AG09319 (cell line): ENCODE data around the gene ZNF668.

Source experiments
- DNase-seq: peaks from one replicate; pipeline ENCODE4 v3.0.0-alpha.2; 2010; ENCODE audit warnings: low read depth; ENCODE audit errors: extremely low read depth
- TF ChIP-seq, protein P1 (sequence below): IDR thresholded peaks from 2 replicates; pipeline ENCODE4 v1.5.1; 2011; ENCODE audit warnings: low read depth, mild to moderate bottlenecking, inconsistent platforms, low read length, moderate library complexity

ZNF668 gene

DNA sequence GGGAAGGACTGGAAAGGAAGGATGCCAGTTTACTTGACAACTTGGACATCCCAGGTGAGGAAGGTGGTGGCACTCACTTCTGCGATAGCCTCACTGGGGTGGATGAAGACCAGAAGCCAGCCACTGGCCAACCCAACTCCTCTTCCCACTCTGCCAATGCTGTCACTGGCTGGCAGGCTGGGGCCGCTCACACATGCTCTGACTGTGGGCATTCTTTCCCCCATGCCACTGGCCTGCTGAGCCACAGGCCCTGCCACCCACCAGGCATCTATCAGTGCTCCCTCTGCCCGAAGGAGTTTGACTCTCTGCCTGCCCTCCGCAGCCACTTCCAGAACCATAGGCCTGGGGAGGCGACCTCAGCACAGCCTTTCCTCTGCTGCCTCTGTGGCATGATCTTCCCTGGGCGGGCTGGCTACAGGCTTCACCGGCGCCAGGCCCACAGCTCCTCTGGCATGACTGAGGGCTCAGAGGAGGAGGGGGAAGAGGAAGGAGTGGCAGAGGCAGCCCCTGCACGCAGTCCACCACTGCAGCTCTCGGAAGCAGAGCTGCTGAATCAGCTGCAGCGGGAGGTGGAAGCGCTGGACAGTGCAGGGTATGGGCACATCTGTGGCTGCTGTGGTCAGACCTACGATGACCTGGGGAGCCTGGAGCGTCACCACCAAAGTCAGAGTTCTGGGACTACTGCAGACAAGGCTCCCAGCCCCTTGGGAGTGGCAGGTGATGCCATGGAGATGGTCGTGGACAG is 4.7 kb upstream of the ZNF668 start:
- TF ChIP-seq, protein P1, sequence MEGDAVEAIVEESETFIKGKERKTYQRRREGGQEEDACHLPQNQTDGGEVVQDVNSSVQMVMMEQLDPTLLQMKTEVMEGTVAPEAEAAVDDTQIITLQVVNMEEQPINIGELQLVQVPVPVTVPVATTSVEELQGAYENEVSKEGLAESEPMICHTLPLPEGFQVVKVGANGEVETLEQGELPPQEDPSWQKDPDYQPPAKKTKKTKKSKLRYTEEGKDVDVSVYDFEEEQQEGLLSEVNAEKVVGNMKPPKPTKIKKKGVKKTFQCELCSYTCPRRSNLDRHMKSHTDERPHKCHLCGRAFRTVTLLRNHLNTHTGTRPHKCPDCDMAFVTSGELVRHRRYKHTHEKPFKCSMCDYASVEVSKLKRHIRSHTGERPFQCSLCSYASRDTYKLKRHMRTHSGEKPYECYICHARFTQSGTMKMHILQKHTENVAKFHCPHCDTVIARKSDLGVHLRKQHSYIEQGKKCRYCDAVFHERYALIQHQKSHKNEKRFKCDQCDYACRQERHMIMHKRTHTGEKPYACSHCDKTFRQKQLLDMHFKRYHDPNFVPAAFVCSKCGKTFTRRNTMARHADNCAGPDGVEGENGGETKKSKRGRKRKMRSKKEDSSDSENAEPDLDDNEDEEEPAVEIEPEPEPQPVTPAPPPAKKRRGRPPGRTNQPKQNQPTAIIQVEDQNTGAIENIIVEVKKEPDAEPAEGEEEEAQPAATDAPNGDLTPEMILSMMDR: no peak
- DNase-seq: no peak

DNA sequence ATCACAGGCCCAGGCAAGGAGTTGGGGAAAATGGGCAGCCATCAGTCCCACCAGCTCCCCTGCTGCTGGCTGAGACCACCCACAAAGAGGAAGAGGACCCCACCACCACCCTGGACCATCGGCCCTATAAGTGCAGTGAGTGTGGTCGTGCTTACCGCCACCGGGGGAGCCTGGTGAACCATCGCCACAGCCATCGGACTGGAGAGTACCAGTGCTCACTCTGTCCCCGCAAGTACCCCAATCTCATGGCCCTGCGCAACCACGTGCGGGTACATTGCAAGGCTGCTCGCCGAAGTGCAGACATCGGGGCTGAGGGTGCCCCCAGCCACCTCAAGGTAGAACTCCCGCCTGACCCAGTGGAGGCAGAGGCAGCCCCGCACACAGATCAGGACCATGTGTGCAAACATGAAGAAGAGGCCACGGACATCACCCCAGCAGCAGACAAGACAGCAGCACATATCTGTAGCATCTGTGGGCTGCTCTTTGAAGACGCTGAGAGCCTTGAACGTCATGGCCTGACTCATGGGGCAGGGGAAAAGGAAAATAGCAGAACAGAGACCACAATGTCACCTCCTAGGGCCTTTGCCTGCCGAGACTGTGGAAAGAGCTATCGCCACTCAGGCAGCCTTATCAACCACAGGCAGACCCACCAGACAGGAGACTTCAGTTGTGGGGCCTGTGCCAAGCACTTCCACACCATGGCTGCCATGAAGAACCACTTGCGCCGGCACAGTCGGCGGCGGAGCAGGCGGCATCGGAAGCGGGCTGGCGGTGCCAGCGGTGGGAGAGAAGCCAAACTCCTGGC is 3.8 kb upstream of the ZNF668 start:
- no peak for DNase-seq

DNA sequence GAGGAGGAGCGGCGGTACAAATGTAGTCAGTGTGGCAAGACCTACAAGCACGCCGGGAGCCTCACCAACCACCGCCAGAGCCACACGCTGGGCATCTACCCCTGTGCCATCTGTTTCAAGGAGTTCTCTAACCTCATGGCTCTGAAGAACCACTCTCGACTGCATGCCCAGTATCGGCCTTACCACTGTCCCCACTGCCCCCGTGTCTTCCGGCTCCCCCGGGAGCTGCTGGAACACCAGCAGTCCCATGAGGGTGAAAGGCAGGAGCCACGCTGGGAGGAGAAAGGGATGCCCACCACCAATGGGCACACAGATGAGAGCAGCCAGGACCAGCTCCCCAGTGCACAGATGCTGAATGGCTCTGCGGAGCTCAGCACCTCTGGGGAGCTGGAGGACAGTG is 3.0 kb upstream of the ZNF668 start:
- TF ChIP-seq, protein P1: no peak
- DNase-seq: no peak

More for the DNA sequence above, 3.8 kb upstream of the ZNF668 start:
- TF ChIP-seq, protein P1: no peak

DNA sequence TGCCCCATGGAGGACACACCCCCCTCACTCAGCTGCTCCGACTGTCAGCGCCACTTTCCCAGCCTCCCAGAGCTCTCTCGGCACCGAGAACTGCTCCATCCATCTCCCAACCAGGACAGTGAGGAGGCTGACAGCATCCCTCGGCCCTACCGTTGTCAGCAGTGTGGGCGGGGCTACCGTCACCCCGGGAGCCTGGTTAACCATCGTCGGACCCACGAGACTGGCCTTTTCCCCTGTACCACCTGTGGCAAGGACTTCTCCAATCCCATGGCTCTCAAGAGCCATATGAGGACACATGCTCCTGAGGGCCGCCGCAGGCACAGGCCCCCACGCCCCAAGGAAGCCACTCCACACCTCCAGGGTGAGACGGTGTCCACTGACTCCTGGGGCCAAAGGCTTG is 2.3 kb upstream of the ZNF668 start:
- TF ChIP-seq, protein P1: no peak
- no peak for DNase-seq

DNA sequence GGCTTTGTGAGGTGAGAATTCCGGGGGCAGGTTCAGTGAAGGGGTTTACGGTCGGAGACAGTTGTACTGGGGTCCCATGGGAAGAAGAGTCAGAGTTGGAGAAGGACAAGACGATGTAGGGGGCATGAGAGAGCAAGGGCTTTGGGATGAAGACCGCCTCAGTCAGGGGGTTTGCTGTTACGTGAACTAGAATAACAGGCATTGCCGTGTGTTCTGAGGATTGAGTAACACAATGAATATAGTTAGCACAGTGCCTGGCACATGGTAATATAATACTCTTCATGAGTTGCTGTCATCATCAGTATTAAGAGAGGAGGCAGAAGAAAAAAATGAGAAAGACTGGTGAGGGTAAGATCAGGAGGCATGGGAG is 759 bp upstream of the ZNF668 start:
- DNase-seq: no peak
- TF ChIP-seq, protein P1: no peak; the same call in none of the 2 replicates

DNA sequence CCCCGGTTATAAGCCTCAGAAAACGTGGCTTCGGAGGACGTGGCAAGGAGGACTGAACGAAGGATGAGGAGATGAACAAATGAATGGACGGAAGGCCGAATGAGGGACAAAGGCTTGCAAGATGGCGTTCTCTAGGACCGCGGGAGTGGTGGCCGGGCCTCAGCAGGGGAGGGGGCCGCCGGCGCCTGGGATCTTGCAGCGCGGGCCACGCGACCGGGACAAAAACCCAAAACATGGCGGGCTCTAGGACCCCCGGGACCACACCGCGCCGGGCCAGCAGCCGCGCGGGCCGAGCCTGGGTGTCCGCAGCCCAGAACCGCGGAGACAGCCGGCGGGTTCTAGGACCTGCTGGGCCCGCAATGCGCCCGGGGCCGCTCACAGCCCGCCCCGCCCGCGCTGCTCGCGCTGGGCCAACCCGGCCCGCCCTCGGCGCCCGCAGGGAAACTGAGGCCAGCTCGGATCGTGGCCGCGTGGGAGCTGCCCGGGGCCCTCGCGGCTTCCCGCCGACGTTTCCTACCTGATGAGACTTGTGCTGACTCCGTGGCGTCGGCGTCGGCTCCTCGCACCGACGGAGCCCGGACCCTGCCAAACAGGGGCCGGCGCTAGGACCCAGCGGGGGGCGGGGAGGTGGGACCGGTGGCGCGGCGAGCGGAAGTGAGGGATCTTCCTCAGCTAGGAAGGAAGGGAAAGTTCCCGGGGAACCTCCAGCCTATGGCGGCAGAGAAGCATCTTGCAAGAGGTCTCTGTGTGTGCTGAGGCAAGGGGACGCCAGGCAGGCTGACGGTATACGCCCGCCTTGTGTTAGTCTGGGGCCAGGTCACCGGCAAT is 684 bp downstream of the ZNF668 start:
- TF ChIP-seq, protein P1: no peak

More for the DNA sequence above, 684 bp downstream of the ZNF668 start:
- peak; percentile 62 for DNase-seq
